HCT116 (cell line): Measurements from ENCODE around the gene CCR7. TPM values are rescaled to one million over a fixed set of nuclear protein-coding genes. Genes with fewer than 3 reads are reported as not detected.

ENCODE experiments used
- ATAC-seq: fragments of 200-7000 bp; cut with Tn5 transposase; 2 replicates; pipeline ENCODE4 v1.9.1; 2020; ENCODE audit warnings: mild to moderate bottlenecking, moderate library complexity
- BruUV-seq: library from RNA; stranded (reverse); fragments of 400-500 nt; replicated peaks from 2 replicates; lab custom pipeline; 2021; lab: Mats Ljungman, UMichigan
- CTCF ChIA-PET: fragments of 300-600 bp; sonication (Branson Sonifier 250); formaldehyde crosslinking; loops from one replicate; lab custom pipeline; 2021; ENCODE audit warnings: antibody characterized with exemption; lab: Charles Lee
- POLR2A ChIA-PET: fragments of 300-600, 350-600 bp; sonication (Branson Sonifier 250); formaldehyde crosslinking; loops from one replicate; lab custom pipeline; 2021; ENCODE audit warnings: antibody characterized with exemption; lab: Charles Lee
- RAD21 ChIA-PET, 2 experiments: fragments of 300-600 bp; sonication (Branson Sonifier 250); formaldehyde crosslinking; loops; one replicate each; lab custom pipeline; 2023; ENCODE audit warnings: low total read pairs in 2 of 2; ENCODE audit not compliant: uncharacterized antibody in 2 of 2, unreplicated experiment in 2 of 2, low non-redundant PET in 1 of 2; lab: Charles Lee
- DNase-seq: peaks from one replicate; pipeline ENCODE4 v3.0.0-alpha.2; 2010; ENCODE audit warnings: low read depth, low spot score
- H2AFZ ChIP-seq: fragments of 200-600 bp; shearing (Covaris generic), sonication (generic); 2 replicates; pipeline ENCODE4 v1.6.1; 2017; ENCODE audit warnings: low read depth, mixed run types, mixed read lengths, antibody characterized with exemption, low read length; ENCODE audit not compliant: poor library complexity, severe bottlenecking
- H3K27ac ChIP-seq: 2 replicates; pipeline ENCODE4 v1.5.1; 2012; ENCODE audit warnings: low read depth, low read length
- H3K27me3 ChIP-seq: fragments of 200-600 bp; sonication (generic); 2 replicates; pipeline ENCODE4 v1.6.1; 2016; ENCODE audit warnings: mixed run types, low read length, mixed read lengths; ENCODE audit not compliant: insufficient read depth
- H3K36me3 ChIP-seq, 2 experiments: fragments of 200-500 bp in 1 of 2; fragments of 200-600 bp in 1 of 2; sonication (Bioruptor generic) in 1 of 2; sonication (generic) in 1 of 2; 2 replicates each; pipeline versions ENCODE4 v1.5.1 to v1.6.1; 2014 to 2016; ENCODE audit warnings: low read length in 2 of 2, inconsistent platforms in 1 of 2, mixed read lengths in 1 of 2, mixed run types in 1 of 2; ENCODE audit not compliant: insufficient read depth in 2 of 2, control insufficient read depth in 1 of 2
- H3K4me1 ChIP-seq, 2 experiments: fragments of 200-600 bp in 1 of 2; sonication (generic) in 1 of 2; 2 replicates each; pipeline versions ENCODE4 v1.5.1 to v1.6.1; 2012 to 2017; ENCODE audit warnings: low read length in 2 of 2, inconsistent platforms in 1 of 2, mild to moderate bottlenecking in 1 of 2, mixed read lengths in 1 of 2, mixed run types in 1 of 2, moderate library complexity in 1 of 2; ENCODE audit not compliant: insufficient read depth in 2 of 2, control insufficient read depth in 1 of 2
- H3K4me2 ChIP-seq: fragments of 200-600 bp; sonication (generic); 2 replicates; pipeline ENCODE4 v1.6.1; 2017; ENCODE audit warnings: mixed run types, low read length, mixed read lengths
- H3K4me3 ChIP-seq, 2 experiments: fragments of 200-600 bp in 1 of 2; sonication (generic) in 1 of 2; replicated peaks in 1 of 2; 2 replicates each; pipeline ENCODE4 v1.5.1; 2011 to 2016; ENCODE audit warnings: low read length in 2 of 2, control low read depth in 1 of 2, low read depth in 1 of 2, mild to moderate bottlenecking in 1 of 2, mixed read lengths in 1 of 2, mixed run types in 1 of 2
- H3K79me2 ChIP-seq: fragments of 200-600 bp; sonication (generic); 2 replicates; pipeline ENCODE4 v1.6.1; 2017; ENCODE audit warnings: mild to moderate bottlenecking, mixed run types, low read length, moderate library complexity, mixed read lengths; ENCODE audit not compliant: insufficient read depth
- H3K9ac ChIP-seq: fragments of 200-600 bp; sonication (generic); 2 replicates; pipeline ENCODE4 v1.6.1; 2016; ENCODE audit warnings: low read length, mixed read lengths
- H3K9me2 ChIP-seq: fragments of 200-600 bp; sonication (generic), shearing (Covaris generic); 2 replicates; pipeline ENCODE4 v1.6.1; 2017; ENCODE audit warnings: mixed run types, mild to moderate bottlenecking, moderate library complexity; ENCODE audit not compliant: insufficient read depth
- H3K9me3 ChIP-seq, 2 experiments: fragments of 200-500 bp in 1 of 2; fragments of 200-600 bp in 1 of 2; sonication (Bioruptor generic) in 1 of 2; sonication (generic) in 1 of 2; 2 replicates each; pipeline ENCODE4 v1.6.1; 2014 to 2017; ENCODE audit warnings: low read length in 2 of 2, mixed read lengths in 2 of 2, inconsistent platforms in 1 of 2, low read depth in 1 of 2, mild to moderate bottlenecking in 1 of 2, mixed run types in 1 of 2, moderate library complexity in 1 of 2; ENCODE audit not compliant: control insufficient read depth in 1 of 2, insufficient read depth in 1 of 2
- H4K20me1 ChIP-seq: fragments of 200-600 bp; sonication (generic), shearing (Covaris generic); 2 replicates; pipeline ENCODE4 v1.6.1; 2017; ENCODE audit warnings: mixed run types, mild to moderate bottlenecking, moderate library complexity; ENCODE audit not compliant: insufficient read depth
- ATF3 ChIP-seq: IDR thresholded peaks from 2 replicates; pipeline ENCODE4 v1.6.1; 2012
- CBX3 ChIP-seq: IDR thresholded peaks from 2 replicates; pipeline ENCODE4 v1.6.1; 2012; ENCODE audit warnings: low read depth
- CEBPB ChIP-seq: IDR thresholded peaks from 2 replicates; pipeline ENCODE4 v1.6.1; 2012; ENCODE audit warnings: low read depth
- CTCF ChIP-seq, 3 experiments: fragments of 200-600 bp in 1 of 3; sonication (generic) in 1 of 3; IDR thresholded peaks in 2 of 3; conservative IDR thresholded peaks in 1 of 3; 2 replicates each; pipeline ENCODE4 v1.5.1; 2012 to 2017; ENCODE audit warnings: low read depth in 2 of 3, low read length in 2 of 3, antibody characterized with exemption in 1 of 3, borderline replicate concordance in 1 of 3, control low read depth in 1 of 3, mild to moderate bottlenecking in 1 of 3, mixed read lengths in 1 of 3, mixed run types in 1 of 3, moderate library complexity in 1 of 3; ENCODE audit not compliant: insufficient read depth in 1 of 3
- ELF1 ChIP-seq: IDR thresholded peaks from 2 replicates; pipeline ENCODE4 v1.6.1; 2012; ENCODE audit warnings: low read depth, borderline replicate concordance
- EZH2 ChIP-seq: fragments of 200-600 bp; sonication (generic); IDR thresholded peaks from 2 replicates; pipeline ENCODE4 v1.6.1; 2017; ENCODE audit warnings: antibody characterized with exemption, mixed run types
- FOSL1 ChIP-seq: IDR thresholded peaks from 2 replicates; pipeline ENCODE4 v1.6.1; 2012; ENCODE audit warnings: low read depth
- MAX ChIP-seq: IDR thresholded peaks from 2 replicates; pipeline ENCODE4 v1.6.1; 2012
- POLR2A ChIP-seq: IDR thresholded peaks from 2 replicates; pipeline ENCODE4 v1.7.0; 2011; ENCODE audit warnings: borderline replicate concordance; ENCODE audit not compliant: insufficient read depth, insufficient read length; ENCODE audit errors: extremely low read depth
- POLR2AphosphoS5 ChIP-seq: IDR thresholded peaks from 2 replicates; pipeline ENCODE4 v1.6.1; 2011; ENCODE audit warnings: mild to moderate bottlenecking, low read depth, low read length, moderate library complexity
- RAD21 ChIP-seq: IDR thresholded peaks from 2 replicates; pipeline ENCODE4 v1.6.1; 2012; ENCODE audit warnings: low read depth, mild to moderate bottlenecking
- REST ChIP-seq: IDR thresholded peaks from 2 replicates; pipeline ENCODE4 v1.6.1; 2012; ENCODE audit warnings: low read depth
- SIN3A ChIP-seq: IDR thresholded peaks from 2 replicates; pipeline ENCODE4 v1.6.1; 2012; ENCODE audit warnings: low read depth
- ZBTB33 ChIP-seq: IDR thresholded peaks from 2 replicates; pipeline ENCODE4 v1.6.1; 2011; ENCODE audit warnings: mild to moderate bottlenecking, low read length, moderate library complexity; ENCODE audit not compliant: insufficient replicate concordance; ENCODE audit errors: extremely low read depth
- ZNF274 ChIP-seq: fragments of 200-500 bp; sonication (Bioruptor generic); IDR thresholded peaks from 2 replicates; pipeline ENCODE4 v1.6.1; 2014; ENCODE audit warnings: mild to moderate bottlenecking, low read depth, low read length, inconsistent platforms
- intact Hi-C: fragments of 100-400 bp; cut with micrococcal nuclease; formaldehyde crosslinking; loops from 2 replicates; pipeline ENCODE4 v1.10.0; 2022
- total RNA-seq: library from RNA; stranded (reverse); gene quantifications from one replicate; pipeline ENCODE4 v1.2.1, GENCODE V29; 2021; ENCODE audit not compliant: unreplicated experiment

Gene CCR7
- total RNA-seq, 1 experiment from 2014 or later = 0.69 TPM

- TF ChIP-seq ATF3 = no peak
- TF ChIP-seq ZBTB33 = no peak
- TF ChIP-seq ZNF274 = no peak
- TF ChIP-seq, all 23 proteins: peak for 0
Measured at GRCh38 chr17:40590742-40591141, 25.5 kb upstream of the CCR7 start (continued).

- no peaks in the 10 kb centered on the region for H3K9me3 ChIP-seq
- no peak overlapping the region for H3K4me2 ChIP-seq
- H3K9me2 ChIP-seq = no peaks in the 10 kb centered on the region
- no peak overlapping the region for H2AFZ ChIP-seq
- H4K20me1 ChIP-seq = no peaks in the 10 kb centered on the region
- ChIA-PET CTCF (no interaction called here), POLR2A (no interaction called here), RAD21 (no interaction called here)
- no peak overlapping the region for H3K27ac ChIP-seq
- no peak overlapping the region for H3K4me3 ChIP-seq
- ATAC-seq (no peak), DNase-seq (no peak)
- H3K4me1 ChIP-seq = no peaks in the 10 kb centered on the region
- intact Hi-C loops = no loop called here
- H3K9ac ChIP-seq = no peak overlapping the region
- no peaks in the 10 kb centered on the region for H3K79me2 ChIP-seq
- BruUV-seq = no TSS peak
- no peaks in the 10 kb centered on the region for H3K36me3 ChIP-seq
- H3K27me3 ChIP-seq = no peaks in the 10 kb centered on the region
- no peak for TF ChIP-seq SIN3A
- no peak for TF ChIP-seq ELF1
- TF ChIP-seq RAD21 = no peak
- TF ChIP-seq ZBTB33 = no peak
- TF ChIP-seq REST = no peak
- TF ChIP-seq POLR2AphosphoS5 = no peak
- TF ChIP-seq CEBPB = no peak
- TF ChIP-seq EZH2 = no peak
- TF ChIP-seq POLR2A = no peak
- TF ChIP-seq ATF3 = no peak
- TF ChIP-seq MAX = no peak
- TF ChIP-seq CBX3 = no peak
- TF ChIP-seq CTCF (IDR thresholded peaks at IDR 0.05 in 2 of 3, conservative IDR thresholded peaks at IDR 0.05 in 1 of 3; ENCODE audit: borderline replicate concordance in 1 of 3, insufficient read depth in 1 of 3, low read depth in 2 of 3, low read length in 2 of 3) = no peak
- TF ChIP-seq FOSL1 = no peak
Measured at GRCh38 chr17:40588552-40588951, 23.3 kb upstream of the CCR7 start.
